Activated gamma-delta T cell treated with anti-CD3 and anti-CD28 coated beads, Interleukin-2, amount 50 U/mL, for 16 hours (primary cell): ENCODE results near the gene LRP1.

ENCODE experiments used
- DNase-seq: peaks from one replicate; pipeline ENCODE4 v3.0.0-alpha.2; 2020; ENCODE audit warnings: low read depth

Gene LRP1

DNA sequence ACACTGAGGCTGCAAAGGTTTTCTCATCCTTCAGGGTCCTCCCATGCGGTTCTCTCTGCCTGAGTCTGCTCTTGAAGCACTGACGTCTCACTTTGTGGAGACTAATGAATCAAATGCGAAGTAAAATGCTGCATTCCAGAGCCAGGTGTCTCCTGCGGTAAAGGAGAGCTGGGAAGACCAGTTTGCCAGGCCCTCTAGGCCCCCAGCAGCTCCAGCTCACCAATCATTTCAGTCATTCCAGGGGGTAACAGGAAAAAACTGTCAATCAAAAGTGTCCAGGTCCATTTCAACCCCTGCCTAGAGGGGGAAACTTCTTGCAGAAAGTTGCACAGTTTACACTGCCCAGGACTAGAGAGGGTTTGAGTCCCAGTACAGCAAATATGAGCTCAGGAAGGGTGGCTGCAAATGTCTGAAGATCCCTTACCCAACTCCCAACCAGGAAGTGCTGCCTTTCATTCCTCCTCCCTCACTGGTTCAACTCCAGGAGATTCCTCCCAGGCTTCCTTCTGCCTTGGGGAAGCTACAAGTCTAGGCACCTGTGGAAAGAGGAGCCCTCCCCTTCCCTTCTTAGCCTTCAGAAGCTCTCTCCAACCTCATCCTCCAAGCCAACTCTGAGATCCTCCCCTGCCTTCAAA, 85.6 kb downstream of the LRP1 start:
- no peak for DNase-seq

DNA sequence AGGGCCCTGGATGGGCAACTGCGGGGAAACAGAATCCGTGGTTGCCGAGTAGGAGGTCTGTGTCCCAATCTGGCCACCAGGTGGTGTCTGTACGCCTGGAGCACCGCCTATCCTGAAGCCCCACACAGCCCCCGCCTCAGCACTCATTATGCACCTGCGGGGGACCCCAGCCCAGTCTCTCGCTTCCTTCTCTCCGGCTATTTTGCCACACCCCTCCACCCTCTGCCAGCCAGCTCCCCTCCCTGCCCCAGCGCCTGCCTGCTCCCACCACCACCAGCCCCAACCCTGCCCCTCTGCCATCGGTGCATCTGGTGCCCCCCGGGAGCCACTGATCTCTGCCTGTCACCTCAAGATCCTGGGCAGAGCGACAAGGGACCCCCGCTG, 86.1 kb downstream of the LRP1 start:
- DNase-seq: peak; percentile 55

DNA sequence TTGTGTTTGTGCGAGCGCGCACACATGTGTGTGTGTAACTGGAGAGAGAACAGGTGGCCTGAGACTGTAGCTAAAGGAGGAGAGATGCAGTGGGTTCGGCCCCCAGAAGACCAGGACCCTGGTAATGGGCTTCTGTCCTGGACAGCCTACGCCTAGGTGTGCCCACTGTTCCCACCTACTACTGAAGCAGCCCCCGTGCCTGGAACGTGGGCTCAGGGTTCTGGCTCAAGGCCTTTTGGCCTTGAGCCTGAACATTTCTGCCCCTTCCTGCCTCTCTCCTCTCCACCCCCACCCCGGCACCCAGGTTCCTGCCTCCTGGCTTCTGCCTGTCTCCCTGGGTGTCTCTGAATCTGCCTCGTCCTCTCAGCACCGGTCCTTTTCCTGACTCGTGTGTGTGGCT, 86.8 kb downstream of the LRP1 start:
- DNase-seq: no peak

DNA sequence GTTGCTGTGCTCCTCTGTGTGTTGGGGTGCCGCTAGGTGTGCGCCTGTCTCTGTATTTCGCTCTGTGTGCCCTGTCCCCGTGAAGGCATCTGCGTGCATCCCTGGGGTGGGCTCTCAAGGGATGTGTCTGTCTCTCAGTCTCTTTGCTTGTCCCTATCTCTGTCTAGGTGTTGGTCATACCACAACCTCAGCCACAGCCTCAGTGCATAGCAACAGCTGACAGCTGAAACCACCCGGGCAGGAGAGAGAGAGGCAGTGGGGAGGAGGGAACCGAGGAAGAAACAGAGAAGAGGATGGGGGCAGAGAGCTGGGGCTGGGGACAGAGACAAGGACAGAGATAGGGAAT, 87.4 kb downstream of the LRP1 start:
- no peak for DNase-seq

DNA sequence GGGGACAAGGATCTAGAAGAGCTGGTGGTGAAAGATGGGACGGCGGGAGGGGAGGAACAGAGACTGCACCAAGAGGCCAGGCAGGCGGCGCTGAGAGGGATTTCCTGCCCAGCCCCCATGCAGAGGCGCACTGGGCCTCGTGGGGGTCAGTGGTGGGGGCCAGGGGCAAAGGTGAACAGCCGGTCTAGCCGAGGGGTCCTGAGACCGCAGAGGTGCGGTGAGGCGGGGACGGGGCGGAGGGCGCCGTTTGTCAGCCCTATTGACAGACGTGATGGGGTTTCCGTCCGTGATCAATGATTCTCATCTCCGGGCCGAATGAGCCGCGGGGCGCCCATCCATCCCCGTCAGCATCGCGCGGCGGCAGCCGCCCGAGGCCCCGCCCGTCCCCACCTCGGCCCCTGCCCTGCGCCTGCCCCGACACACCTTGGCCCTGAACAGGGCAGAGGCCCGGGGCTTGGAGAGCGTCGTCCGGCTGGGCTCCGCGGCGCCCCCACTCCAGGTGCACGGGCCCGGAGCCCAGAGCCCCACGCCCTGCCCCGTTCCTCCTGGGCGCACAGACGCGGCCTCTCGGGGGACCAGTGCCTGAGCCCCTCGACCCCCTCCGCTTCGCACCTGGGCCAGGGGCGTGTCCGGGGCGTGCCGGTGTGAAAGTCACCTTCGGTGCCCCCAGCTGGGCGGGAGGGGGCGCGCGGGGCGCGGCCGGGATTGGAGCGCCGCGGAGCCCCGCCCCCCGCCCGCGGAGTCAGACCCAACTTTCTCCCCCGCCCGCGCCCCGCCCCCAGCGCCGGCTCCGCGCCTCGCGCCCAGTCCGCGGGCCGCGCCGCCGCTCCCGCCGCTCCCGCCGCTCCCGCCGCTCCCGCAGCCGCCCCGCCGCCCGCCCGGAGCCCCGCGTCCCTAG, 88.0 kb downstream of the LRP1 start, which contains the start of gene NXPH4:
Gene NXPH4 (plus strand): TSS at position 781 of the 898 bp plus-strand sequence. CDS start 176 bp downstream, outside the sequence.
- no peak for DNase-seq

DNA sequence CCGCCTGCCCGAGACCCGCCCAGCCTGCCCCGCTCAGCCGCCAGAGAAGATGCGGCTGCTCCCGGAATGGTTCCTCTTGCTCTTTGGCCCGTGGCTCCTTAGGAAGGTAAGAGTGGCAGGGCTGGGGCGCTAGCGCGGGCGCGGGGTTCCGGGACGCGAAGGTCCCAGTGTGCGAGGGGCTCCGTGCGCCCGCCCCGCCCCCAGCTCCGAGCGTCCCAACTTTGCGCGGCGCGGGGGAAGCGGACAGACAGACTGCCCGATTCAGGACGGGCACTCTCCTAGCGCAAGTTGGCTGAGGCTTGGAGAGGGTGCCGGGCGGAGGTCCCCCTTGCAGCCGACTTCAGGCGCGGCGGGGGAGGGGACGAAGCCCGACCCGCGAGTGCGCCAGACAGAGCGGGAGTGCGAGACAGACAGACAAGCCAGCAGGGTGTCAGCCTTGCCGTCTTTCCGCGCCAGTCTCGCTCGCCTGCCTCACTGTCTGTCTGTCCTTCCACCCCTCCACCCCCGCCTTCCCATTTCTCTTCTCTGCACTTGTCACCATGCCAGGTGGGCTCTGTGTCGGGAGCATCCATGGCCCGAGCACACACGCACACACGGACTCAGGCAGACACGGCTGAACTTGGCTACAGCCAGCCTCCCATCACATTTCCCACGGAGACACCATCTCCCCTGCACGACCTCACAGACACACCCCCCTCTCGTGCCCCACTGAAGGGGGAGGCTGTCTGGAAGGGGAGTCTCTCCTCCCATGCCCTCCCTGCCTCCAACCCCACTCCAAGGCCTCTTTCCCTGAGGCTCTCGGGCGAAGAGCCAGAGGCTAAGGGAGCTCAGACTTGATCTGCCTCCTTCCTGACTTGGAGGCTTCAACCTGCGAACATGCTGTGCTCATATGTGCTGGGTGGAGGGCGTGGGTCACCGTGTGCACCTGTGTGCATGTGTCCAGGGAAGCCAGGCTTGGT, 88.9 kb downstream of the LRP1 start:
- no peak for DNase-seq

DNA sequence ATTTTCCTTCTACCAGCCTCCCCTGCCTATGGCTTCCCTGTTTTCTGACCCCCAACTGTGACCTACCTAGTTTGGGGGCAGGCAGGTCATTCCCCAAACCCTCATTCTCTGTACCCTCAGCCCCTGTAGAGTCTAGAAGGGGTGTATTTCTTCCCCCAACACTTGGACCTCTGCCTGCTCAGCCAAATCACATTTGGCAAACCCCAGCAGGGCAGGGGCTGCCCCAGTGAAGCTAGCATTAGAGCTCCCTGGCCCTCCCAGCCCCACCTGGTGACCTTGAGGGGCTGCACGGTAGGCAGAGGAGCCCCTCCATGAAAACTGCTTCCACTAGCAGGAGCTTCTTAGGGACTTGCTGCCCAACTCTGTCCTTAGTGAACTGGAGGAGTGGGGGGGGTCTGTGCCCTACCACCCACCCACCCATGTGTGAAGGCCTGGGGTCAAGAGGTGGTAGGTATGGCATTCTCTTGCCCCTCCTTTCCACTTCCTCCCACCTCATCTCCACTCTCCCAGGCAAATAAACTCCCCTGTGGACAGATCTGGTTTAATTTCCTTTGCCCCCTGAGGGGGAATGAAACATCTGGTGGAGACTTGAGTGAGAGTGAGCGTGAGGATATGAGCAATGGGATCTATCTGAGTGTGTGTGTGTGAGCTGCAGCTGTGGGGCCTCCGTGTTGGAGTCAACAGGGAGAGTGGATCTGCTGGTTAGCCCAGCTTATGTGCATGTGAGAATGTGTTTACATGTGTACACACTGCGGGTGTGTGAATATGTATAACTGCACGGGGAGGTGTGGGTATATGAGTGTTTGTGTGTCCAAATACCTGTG, 90.0 kb downstream of the LRP1 start:
- DNase-seq: no peak

DNA sequence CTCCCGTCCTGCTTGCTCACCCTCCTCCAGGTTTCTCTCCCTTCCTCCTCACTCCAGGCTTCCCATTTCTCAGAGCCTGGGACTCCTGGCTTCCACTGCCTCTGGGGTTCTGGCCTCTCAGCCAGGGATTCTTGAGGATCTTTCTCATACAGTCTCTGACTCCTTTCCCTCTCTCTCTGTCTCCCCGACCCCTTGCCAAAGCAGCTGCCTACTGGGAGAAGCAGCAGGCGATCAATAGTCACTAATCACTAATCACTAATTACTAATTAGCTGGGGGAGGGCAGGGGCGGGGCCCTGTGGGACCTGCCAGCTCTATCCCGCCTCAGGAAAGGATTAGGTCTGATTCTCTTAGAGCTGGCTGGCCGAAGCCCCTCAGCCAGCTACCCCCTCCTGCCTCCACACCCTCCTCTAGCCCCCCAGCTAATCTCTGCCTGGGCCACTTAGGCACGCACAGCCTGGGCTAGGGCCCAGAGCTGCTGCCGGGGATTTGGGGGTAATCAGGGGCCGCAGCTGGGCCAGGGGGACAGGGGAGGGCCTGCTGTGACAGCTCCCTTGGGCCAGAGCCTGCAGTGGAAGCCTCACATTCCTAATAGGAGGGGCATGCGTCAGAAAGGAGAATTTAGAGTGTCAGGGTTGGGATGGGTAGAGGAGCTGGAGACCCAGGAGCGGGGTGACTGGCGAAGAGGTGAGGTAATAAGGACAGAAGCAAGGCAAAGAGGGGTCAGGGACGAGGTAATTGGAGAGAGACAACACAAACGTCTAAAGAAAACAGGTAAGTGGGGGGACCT, 91.1 kb downstream of the LRP1 start:
- DNase-seq: no peak

DNA sequence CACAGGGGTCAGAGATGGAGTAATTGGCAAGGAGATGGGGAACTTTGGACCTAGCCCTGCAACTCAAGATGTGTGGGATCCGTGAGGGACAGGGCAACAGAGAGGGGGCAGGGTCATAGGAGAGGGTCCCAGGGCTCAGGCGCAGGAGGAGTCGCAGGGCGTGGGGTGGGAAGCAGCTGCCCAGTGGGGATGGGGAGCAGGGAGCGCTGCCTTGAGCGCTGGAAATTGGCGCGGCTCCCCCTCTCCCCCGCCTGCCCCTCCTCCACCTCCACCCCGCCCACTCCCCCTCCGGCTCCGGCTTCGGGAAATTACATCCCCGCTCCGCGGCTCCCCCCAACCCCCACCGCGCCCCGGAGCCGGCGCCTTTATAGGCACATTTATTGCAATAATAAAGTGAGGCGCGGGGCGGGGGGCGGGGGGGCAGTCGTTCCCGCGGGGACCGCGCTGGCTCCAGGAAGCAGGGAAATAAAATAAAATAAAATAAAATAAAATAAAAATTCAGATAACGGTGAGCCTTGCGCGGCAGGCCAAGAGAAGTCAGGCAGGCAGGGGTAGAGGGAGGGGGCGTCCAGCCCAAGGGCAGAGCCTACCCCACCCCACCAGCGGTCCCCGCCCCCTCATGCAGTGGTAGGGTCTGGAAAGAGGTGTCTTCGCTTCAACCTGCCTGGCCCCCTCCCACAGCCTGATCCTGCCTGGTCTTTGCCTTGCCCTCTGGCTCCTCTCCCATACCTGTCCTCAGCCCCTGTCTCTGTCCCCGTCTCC, 91.9 kb downstream of the LRP1 start:
- no peak for DNase-seq

DNA sequence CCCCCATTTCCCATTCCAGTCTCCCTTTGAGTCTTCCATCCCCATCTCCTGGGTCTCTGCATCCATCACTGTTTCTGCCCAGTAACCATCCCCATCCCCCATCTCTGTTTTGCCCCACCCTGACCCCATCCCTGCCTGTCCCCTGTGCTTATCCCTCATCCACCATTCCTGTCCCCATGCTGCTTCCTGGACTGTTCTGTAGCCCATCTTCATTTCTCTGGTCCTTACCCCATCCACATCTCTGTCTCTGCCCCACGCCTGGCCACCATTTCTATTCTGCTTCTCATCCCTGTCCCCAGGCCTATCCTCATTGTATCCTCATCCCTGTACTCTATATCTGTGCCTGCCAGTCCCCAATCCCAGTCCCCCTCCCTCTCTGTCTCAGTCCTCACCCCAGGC, 92.5 kb downstream of the LRP1 start:
- no peak for DNase-seq

DNA sequence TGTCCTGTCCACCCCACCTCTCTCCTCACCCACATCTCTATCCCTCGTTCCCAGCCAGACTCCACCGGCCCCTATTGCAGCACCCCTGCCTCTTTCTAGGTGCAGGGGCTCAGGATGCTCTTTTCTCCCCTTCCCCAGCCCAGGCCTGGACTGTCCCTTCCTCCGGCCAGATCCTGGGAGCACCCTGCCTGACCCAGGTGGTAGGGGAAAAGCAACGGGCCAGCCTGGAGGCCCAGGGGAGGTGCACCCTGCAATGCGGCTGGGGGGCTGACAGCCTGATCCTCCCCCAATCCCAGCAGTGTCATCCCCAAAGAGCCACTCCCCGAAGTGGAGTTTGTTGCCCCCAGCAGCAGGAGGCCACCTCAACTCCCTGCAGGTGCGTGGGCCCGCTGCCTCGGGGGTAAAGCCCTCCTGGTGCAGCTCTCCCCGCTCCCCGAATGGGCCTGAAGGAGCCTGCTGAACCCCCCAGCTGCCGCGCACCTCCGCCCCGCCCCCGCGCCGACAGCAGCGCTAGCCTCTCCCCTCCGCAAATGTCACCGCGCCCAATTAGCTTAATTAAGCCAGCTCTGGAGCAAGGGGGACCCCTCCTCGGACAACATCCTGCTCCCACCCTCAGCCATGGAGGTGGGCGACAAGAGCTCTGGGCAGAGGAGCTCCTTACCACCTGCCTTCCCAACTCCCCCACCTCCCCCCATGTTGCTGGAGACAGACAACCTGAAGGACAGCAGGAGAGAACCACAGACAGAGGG, 93.1 kb downstream of the LRP1 start:
- DNase-seq: no peak

DNA sequence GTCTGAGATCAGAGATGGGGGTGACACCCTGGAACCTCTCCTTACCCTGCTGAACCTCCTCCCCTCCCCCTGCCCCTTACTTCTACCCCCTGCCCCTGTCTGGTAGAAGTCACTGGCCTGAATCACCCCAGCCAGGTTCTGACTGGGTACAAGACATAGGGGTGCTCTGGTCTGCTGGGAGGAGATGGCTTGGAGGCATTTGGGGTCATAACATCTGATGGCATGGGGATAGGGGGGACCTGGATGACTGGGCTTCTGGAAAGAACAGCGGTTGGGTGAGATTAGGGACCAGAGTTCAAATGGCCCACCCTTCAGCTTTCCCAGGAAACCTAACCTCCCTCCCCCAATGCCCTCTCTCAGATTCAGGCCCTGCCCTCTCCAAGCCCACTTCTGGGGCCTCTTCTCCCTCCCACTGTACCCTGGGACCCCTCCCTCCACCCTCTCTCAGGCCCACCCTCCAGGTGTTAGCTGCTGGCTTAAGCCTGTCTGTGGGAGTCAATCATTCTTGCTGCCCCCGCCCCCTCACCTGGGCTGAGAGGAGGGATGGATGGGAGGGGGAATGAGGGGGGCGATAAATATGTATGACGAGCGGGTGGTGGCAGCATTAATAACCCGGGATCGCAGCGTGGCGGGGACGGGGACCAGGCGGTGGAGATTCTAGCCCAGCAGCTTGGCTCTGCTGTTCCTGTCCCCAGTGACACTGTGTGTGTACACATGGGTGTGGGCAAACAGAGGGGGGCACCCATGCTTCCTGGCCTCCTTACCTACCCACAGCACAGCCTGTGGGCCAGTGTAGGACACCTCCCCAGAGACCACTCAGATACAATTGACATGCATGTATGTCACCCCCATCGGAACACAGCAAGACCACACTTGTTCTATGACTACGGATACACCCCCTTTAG, 94.3 kb downstream of the LRP1 start:
- DNase-seq: no peak

DNA sequence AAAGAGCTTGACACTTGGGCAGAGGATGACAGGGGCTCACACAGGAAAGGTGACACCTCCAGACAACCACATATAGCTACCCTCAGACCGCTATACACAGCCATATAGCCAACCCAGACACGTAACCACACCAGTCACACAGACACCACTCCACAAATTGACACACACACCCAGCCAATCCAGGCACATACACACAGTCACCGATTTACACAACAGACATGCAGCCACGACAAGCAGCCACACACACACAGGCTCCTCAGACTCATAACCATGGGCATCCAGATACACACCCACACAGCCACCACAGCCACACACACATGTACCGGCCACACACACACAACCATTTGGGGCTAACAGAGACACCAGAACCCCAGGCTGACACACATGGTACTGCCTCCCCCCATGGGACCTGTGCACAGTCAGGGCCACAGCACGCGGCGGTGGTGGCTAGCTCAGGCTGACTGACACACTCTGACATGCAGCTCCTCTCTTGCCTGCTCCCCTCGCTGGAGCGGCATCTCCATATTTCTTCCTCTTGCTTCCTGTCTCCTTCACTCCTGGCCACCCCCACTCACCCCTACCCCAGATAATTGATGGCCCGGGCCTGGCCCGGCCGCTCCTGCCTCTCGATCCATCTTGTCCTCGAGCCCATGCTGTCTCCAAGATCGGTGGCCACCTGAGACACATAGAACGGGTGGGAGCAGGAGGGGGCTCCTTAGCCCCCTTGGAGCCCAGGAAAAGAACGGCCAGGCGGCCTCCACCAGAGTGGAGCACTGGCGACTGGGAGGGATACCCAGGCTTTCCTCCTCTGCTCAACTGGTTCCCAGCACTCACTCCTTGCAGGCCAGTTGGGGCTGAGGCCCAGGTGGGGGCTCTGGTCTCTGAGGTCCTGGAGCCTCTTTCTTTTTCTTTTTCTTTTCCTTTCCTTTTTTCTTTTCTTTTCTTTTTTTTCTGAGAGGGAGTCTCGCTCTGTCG, 95.2 kb downstream of the LRP1 start:
- peak; percentile 56 for DNase-seq

DNA sequence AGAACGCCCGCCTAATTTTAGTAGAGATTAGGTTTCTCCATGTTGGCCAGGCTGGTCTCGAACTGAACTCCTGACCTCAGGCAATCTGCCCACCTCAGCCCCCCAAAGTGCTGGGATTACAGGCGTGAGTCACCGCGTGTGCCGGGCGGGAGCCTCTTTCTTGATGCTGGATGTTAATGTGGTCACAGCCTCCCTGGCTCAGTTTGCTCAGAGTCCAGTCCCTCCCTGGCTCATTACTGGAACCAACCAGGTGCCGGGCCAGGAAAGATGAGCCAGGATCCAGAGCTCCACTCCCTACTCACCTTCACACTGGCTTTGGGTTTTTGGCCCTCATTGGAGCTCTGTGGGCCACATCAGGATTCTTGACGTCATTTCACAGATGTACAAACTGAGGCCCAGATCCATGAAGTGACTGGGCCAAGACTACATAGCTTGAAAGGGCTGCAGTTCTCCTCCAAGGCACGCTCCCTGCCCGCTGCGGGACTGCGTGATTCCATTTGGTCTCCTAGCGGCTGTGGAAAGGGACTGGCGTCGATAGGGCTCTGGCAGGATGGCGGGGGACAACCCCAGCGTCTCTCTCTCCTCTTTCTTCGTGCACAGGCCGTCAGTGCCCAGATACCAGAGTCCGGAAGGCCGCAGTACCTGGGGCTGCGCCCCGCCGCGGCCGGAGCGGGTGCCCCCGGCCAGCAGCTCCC, 96.1 kb downstream of the LRP1 start:
- DNase-seq: no peak

DNA sequence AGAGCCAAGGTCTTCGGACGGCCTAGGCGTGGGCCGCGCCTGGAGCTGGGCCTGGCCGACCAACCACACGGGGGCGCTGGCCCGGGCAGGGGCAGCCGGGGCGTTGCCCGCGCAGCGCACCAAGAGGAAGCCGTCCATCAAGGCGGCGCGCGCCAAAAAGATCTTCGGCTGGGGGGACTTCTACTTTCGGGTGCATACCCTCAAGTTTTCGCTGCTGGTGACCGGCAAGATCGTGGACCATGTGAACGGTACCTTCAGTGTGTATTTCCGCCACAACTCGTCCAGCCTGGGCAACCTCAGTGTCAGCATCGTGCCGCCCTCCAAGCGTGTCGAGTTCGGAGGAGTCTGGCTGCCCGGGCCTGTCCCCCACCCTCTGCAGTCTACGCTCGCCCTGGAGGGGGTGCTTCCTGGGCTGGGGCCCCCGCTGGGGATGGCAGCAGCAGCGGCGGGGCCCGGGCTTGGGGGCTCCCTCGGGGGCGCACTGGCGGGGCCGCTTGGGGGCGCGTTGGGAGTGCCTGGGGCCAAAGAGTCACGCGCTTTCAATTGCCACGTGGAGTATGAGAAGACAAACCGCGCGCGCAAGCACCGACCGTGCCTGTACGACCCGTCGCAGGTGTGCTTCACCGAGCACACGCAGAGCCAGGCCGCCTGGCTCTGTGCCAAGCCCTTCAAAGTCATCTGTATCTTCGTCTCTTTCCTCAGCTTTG, 96.8 kb downstream of the LRP1 start:
- DNase-seq: no peak
